Left lobe of liver (tissue), 2 donors: ENCODE data around the gene BLCAP. TPM values are rescaled to one million over a fixed set of nuclear protein-coding genes. Genes with fewer than 3 reads are reported as not detected.
A peak's percentile ranks its signal among the peaks of the same experiment; 100 is the strongest.

Experiments used
- ATAC-seq: fragments of 200-7000 bp; cut with Tn5 transposase; one replicate; pipeline ENCODE4 v1.9.1; 2020; ENCODE audit warnings: mild to moderate bottlenecking, moderate library complexity
- DNase-seq: peaks from one replicate; pipeline ENCODE4 v3.0.0-alpha.2; 2020; ENCODE audit warnings: low spot score
- total RNA-seq: library from RNA; stranded (reverse); gene quantifications from one replicate; pipeline ENCODE4 v1.2.1, GENCODE V29; 2021
- donor health status: DM: no; HTN: no; CAD: no; lungs with moderate emphysema.
- donor health status: DM: no; HTN: yes; CAD: no.

The BLCAP gene
- total RNA-seq, 1 donor from 2014 or later, result 70.4 TPM

DNA sequence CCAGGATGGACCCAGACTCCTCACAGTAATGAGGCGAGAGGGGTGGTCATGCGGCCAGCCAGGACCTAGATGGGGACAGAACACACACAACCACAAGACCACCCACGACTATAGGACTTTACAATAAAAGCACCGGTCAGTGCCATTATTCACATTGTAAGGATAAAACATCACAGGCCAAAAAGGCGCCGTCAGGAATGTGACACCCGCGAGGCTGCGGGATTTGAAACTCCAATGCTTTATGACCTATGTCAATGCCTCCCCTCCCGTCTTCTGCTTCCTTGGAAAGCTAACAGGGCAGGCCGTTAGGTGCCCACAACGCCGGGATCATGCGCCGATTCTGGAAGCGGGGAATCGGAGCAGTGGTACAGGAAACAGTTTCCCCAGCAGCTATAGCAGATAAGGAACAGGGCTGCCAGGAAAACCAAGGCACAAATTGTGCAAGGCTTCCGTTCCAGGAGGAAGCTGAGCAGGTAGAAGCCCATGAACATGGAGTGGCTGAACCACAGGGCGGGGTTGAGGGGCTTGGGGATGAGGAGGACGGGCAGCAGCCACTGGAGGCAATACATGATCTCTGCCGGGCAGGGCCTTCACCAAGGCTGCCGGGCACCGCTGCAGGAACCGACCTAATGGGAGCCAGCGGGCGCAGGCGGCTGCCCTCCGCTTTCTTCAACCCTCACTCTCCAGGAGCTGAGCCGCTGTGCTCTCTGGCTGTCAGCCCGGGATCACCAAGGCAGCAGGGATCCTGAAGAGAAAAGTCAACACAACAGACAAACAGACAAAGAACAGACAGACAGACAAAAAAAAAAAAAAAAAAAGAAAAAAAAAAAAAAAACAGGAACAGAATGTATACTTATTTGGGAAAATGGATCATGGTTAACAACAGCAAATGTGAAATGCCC lies 8.8 kb downstream of the BLCAP start:
- peak; percentile 78 for DNase-seq
- peak; percentile 85 for ATAC-seq

DNA sequence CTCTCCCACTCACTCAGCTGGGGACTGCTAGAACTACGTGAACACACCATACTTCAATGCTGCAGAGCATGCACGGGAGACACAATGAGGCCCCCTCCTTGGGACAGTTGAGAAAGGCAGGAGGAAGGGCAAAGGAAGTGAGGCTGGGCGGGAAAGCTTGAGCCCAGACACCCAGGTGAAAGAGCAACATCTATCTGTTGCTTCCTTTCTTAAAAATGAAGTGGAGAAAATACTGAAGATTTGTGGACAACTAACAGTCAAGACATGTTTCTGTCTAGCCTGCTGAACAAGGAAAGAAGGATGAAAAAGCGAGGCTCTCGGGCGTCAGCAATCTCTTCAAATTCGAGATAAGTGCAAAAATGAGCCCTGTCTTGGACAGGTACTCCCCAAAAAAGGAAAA lies 9.6 kb downstream of the BLCAP start:
- DNase-seq (no peak), ATAC-seq (no peak)

- ATAC-seq, result no peak
- no peak for DNase-seq
Observed at GRCh38 chr20:37516811-37517750, 10.6 kb downstream of the BLCAP start.

DNA sequence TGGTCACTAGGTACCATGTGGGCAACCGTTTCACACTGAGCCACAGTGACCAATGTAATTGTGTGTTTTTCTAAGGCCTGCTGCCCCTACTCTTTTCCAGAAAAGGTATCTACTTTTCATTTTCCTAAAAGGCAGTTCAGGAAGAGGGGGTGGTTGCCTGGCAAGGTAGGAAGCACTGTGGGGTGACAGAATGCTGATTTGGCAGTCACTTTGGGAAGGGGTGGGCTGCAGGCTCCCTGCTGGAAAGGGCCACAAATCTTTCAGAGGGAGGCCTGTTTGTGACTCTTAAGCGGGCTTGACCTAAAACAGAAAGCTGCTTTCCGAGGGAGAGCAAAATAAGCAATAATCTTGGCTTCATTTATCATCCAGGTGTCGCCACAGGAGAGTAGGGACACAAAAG lies 11.8 kb downstream of the BLCAP start:
- DNase-seq, result no peak
- ATAC-seq, result no peak

DNA sequence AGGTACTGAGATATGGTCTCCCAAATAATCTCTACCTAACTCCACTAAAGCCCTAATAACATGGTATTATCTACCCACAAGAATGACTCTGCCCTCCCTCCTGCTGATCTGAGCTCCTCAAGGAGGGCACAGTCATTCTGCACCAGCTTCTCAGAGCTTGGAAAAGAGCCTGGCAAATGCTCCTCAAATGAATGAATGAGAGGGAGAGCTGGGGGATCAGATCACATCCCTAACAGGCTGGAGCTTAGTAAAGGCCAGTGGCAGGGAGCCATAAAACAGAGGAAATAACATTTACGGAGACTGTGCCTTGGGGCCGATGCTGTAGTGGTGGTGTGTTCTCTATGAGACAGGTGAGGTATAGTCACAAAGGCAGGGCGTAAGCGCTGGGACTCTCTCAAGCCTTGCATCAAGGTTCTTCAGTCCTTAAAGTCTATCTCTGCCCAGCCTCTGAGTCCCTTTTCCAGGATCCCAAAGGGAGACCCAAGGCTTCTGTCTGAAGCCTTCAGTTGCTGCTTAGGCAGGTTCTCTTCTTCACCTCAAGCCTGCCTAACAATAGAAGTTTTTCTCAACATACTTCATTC lies 13.8 kb downstream of the BLCAP start:
- no peak for DNase-seq
- no peak for ATAC-seq

- ATAC-seq (no peak), DNase-seq (no peak)
Observed at GRCh38 chr20:37511610-37512275, 15.9 kb downstream of the BLCAP start.

DNA sequence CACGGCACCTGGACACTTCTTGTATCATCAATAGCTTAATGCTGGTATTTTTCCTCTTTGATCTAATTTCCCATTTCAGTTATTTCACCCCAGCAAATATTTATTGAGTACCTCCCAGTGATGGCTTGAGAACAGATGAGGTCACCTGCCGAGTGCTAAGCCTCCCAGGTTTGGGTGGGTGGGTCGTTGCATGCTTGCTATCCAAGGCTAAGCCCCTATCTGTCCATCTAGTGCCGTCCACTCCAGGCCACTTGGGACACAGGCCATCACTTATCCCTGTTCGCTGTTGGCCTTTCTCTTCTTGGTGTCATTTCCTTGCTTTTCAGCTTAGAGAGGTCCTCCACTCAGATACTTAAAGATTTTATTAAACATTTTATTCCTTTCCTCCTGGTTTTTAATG lies 17.4 kb downstream of the BLCAP start:
- no peak for ATAC-seq
- no peak for DNase-seq

GRCh38 chr20:37506152-37506725 lies 21.4 kb downstream of the BLCAP start:
- ATAC-seq, result peak; percentile 14
- no peak for DNase-seq

- ATAC-seq (peak; percentile 67), DNase-seq (no peak)
Observed at GRCh38 chr20:37505263-37506151, 22.2 kb downstream of the BLCAP start.

GRCh38 chr20:37504404-37505096 lies 23.1 kb downstream of the BLCAP start:
- ATAC-seq, result no peak
- no peak for DNase-seq

DNA sequence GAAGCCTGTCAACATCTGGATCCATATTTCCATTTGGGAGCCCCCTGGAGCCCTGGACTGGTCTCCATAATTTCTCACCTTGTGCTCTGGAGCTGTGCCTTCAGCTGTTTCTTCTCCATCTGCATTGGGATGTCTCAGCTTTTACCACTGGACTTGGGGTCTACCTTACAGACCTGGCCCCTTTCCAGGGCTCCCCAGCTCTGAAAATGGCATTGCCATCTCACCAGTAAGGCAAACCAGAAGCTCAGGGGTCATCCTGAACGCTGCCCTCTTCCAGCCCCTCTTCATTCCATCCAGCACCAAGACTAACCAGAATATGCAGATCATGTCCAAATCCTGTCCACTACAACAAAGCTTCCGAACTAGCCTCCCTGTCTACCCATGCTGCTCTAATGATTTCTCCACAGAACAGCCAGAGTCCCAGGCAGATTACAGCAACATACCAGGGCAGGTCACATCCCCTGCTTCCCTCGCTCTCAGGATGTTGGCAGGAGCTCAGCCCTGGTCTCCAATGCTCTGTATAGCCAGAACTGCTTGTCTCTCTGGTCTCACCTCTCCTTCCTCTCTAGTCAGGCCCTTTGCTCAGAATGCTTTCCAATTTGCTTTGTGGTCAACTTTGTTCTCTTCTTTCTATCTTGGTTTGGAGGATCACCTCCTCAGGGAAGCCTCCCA lies 24.3 kb downstream of the BLCAP start:
- DNase-seq (no peak), ATAC-seq (peak; percentile 50)

GRCh38 chr20:37502654-37503053 lies 25.0 kb downstream of the BLCAP start:
- no peak for ATAC-seq
- no peak for DNase-seq

GRCh38 chr20:37501940-37502339 lies 25.7 kb downstream of the BLCAP start:
- ATAC-seq (peak; percentile 15), DNase-seq (no peak)

DNA sequence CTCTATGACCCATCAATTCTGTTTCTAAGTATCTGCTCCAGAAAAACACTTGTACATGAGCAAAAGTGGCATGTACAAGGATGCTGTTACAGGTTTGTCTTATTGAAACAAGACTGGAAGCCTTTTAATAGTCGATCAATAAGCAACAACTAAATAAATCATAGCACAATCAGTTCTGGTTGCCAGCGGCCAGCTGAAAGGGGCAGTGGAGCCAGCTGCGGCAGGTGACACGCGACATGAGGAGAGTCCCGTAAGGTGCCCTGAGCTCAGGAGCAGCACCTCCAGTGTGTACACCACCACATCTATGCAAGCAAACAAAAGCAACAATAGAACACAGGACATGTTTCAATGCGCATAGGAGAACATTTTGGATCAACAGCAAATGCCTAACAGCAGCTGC lies 27.4 kb downstream of the BLCAP start:
- no peak for DNase-seq
- no peak for ATAC-seq

GRCh38 chr20:37498066-37498665 lies 29.5 kb downstream of the BLCAP start:
- no peak for DNase-seq
- ATAC-seq, result no peak

DNA sequence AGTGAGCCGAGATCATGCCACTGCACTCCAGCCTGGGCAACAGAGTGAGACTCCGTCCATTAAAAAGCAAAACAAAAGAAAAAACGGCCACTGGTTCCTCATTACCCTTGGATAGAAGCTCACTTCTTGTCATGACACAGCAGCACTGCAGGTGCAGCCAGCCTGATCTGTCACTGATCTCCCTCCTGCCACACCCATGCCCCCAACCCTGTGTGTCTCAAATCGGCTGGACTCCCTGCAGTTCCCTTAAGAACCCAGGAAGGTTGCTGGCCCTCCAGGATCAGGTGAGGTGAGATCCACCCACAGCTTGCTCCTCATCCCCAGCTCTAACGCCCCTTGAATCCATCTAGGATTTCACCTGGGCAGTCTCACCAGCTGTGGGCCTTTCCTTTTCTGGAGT lies 32.9 kb downstream of the BLCAP start:
- DNase-seq (no peak), ATAC-seq (no peak)

- DNase-seq (no peak), ATAC-seq (no peak)
Observed at GRCh38 chr20:37494301-37494700, 33.4 kb downstream of the BLCAP start.

DNA sequence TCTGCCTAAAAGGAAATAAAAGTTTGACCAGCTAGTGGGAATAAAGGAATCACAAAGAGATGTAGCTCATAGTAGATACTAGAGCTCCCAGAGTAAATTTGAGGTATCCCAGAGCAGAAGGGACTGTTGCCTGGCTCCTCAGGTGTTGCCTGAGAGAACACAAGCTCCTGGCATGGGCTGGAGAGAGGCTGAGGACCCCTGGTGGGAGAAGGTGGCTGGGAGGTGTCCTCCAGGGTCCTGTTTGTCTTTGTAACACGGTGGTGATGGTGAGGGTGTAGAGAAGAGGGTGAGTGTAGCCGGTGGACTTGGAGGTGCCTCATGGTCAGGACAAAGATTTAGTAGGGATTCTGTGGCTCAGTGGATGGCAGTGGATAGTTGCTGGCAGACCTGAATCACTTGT lies 34.7 kb downstream of the BLCAP start:
- ATAC-seq (no peak), DNase-seq (no peak)
